ENCODE measurements around the gene ZNF397.

The ZNF397 gene

DNA sequence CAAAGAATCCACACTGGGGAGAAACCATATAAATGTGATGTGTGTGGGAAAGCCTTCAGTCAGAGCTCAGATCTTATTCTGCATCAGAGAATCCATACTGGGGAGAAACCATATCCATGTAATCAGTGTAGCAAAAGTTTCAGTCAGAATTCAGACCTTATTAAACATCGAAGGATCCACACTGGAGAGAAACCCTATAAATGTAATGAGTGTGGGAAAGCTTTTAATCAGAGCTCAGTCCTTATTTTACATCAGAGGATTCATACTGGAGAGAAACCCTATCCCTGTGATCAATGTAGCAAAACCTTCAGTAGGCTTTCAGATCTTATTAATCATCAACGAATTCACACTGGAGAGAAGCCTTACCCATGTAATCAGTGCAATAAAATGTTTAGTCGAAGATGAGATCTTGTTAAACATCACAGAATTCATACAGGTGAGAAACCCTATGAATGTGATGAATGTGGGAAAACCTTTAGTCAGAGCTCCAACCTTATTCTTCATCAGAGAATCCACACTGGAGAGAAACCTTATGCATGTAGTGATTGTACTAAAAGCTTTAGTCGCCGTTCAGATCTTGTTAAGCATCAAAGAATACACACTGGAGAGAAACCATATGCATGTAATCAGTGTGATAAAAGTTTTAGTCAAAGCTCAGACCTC, 65.9 kb downstream of the ZNF397 start:
- no peak for DNase-seq
